ENCODE data around the gene FLNB.
"Not testable (repeated sequence)": the region's sequence is repeated elsewhere in the genome, so short reads cannot be mapped to it uniquely, and the experiment has no call there.

Gene FLNB

DNA sequence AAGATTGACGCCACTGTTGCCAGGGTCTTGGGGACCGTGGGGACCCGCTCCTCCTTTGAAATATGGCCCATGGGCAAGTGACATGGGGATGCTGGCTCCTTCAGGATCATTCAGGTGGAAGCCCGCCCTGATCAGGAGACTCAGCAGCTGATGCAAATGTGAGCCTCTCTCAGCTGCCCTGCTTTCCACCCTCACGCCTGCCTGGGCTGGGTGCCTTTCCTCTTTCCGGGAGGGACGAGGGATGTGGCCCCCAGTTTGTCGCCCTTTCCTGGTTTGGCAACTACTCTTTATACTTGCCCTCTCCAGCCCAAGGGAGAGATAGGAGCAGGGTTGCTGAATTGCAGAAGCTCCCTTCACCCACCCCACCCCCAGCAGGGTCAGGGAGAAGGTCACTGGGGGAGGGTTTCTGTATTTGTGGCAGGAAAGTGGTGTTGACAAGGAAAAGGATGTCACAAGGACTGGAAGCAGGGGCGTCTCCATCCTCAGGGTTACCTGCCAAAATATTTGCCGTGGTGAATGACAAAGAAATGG lies 180.8 kb downstream of the FLNB start:
- no peak for DNase-seq

DNA sequence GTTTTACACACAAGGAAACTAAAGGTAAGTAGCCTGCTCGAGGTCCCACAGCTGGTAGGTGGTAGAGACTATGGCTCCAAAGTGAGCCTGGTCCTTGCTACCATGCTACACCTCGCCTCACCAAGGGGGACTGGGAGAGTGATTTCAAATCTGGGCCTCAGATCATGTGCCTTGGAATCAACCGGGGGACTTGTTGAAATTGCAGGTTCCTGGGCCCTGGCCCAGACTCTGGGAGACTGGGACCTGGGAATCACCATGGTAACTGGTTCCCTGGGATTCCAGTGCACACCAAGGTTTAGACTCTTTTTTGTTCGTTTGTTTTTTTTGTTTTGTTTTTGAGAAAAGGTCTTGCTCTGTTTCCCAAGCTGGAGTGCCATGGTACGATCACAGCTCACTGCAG lies 181.5 kb downstream of the FLNB start:
- DNase-seq, result no peak

DNA sequence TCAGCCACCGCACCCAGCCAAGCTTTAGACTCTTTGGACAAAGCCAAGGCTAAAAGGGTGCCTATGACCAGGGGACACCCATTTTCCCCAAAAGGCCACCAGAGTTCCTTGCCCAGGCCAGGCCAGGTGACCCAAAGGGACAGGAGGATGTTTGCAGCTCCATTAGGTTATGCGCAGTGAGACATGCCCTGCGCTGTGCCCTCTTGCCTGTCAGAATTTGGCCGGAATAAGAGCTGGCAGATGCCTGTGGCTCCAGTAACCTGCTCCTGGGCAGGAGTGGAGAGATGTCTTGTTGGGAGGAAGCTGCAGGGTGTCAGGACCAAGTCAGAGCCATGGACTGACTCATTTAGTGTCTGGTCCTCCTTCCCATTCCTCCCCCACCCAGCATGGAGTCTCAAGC lies 182.1 kb downstream of the FLNB start:
- DNase-seq, result no peak

DNA sequence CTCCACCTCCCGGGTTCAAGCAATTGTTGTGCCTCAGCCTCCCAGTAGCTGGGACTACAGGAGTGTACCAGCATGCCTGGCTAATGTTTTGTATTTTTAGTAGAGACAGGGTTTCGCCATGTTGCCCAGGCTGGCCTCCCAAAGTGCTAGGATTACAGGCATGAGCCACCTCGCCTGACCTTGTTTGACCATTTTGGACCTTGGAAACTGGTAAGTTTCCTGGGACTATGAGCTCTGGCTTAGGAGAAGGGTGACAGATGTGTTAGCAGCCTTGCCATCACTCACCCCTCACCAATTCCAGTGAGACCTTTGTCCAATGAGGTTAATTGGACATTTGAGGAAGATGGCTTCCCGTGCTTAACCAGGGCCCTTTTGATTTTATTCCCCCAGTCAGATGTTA lies 182.7 kb downstream of the FLNB start:
- no peak for DNase-seq

DNA sequence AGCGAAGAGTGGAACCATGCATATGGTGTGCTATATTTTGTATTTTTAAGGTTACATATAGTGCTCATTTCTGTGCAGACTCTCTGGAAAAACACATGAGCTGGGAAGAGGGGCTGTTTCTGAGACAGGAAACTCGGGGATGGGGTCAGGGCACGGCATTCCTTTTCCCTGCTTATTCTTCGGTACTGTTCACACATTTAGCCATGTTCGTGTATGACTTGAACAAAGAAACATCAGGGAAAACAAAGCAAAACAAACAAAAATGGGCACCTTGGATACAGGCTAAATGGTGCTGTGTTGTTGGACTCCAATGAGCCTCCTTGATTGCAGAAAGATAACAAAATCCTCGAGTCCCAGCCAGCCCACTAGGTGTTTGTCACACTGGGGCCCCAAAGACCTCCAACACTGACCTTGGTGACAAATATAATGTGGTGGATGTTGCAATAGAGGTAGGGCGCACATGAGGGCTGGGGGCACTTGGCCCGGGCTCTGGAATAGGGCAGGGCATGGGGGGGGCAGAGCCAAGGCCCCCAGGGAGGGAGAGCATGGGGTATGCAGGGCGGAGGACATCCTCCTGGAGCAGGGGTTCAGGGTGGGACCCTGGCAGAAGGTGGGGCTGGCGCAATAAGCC lies 183.3 kb downstream of the FLNB start:
- no peak for DNase-seq

DNA sequence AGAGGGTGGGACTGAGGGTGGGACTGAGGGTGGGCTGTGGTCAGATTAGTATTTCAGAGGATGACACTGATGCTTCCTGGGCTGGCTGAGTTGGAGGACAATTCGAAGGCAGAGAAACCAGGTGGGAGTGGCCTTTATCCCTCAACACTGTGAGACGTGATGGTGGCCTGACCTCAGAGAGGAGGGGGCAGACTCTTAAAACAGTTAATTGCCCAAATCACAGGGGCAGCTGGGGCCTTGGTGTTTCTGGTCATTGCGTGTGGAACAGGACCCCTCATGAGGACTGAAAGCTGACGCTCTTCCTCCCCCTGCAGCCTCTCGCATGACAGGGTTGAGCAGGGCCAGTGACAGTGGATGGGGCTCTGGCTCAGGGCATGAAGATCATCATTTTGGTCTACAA lies 183.8 kb downstream of the FLNB start:
- no peak for DNase-seq

DNA sequence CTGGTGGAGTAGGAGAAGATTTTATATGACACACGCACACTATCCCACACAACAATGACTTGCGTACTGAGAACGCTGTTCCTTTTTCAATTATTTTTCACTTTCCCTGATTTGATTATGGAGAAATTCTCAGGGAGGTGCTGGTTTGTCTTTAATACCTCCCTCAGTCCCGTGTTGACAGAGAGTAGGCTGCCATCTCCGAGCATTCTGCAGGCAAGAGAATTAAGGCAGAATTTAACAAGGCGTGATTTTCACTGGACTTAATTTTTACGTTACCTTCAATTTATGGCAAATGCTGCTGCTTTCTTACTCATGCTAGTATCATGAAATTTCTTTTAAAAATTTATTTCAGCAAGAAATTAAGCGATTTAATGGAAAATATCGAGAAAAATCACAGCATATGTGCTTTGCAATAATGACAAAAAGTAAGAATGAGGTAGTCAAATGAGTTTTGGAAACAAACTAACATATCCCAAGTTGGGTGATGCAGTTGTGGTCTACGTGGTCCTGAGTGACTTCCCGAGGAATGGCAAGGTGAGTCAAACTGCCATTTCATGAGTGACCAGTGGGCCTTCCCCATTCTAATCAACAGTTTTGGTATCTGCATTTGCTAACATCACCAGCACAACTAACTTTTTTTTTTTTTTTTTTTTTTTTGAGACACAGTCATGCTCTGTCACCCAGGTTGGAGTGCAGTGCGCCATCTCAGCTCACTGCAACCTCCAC lies 185.6 kb downstream of the FLNB start:
- no peak for DNase-seq

DNA sequence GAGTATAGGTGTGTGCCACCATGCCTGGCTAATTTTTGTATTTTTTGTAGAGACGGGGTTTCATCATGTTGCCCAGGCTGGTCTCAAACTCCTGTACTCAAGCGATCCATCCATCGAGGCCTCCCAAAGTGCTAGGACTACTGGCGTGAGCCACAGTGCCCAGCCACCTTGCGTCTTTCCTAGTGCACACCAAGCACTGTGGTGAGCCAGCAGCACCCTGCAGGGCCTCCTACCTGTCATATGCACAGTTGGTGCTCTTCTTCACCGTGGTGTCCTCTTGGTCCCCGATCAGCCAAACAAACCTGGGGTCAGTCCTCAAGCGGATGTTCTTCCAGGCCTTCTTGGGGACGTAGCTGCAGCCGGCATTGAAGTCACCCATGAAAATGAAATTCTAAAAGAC lies 189.4 kb downstream of the FLNB start:
- no peak for DNase-seq

DNA sequence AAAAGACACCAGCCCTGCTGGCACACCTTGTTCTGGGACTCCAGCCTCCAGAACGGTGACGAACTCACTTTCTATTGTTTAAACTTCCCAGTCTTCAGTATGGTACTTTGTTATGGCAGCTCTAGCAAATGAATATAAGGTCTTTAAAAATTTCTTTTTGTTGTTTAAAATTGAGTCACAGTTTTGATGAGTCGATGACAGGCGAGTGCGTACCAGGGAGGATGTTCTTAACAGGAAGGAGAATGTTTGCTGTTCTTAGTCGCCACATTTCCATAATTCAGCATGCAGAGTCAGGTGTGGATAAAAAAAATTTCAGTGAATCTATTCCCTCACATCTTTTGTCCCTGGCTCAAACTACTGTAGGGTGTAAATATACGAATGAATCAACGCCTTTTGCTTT lies 190.1 kb downstream of the FLNB start:
- no peak for DNase-seq

DNA sequence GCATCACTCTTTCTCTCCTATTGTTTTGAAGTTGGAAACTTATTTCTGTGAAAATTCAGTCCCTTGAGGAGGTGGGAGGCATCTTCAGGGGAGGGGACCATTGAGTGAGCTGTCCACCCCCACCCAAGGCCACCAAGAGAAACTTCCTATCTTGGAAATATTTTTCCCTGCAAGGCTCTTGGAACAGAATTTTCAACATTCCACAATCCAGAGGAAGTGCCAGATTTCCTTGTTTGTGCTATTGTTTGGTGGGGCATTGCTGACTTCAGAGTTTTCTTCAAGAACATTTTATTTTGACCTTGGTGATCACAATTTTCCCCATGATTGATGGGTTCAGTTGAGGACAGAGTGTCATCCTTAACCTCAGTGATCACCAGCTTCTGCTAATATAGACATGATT lies 190.6 kb downstream of the FLNB start:
- DNase-seq, result no peak

DNA sequence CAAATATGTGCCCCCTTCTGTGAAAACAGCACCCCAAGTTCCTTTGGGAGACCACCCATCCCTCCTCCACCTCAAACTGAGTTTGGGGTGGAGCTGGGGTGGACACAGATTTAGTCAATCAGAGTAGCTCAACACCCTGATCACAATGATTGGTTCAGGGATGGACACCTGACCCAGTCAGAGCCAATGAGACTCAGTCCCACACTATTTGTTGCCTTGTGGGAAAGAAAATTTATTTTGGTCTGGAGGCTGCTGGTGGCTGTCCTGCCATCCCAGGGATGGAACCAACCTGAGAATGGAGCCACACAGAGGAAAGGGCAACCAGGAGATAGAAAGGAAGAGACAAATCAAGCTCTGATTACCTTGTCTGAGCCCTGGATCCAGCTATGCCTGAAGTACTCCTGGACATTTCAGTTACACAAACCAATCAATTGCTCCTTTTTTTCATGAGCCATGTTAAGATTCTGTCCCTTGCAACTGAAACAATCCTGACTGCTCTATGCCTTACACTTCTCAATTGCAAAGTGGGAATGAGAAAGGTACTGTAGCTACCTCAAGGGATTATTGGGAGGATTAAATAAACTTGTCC lies 192.0 kb downstream of the FLNB start:
- DNase-seq, result no peak

DNA sequence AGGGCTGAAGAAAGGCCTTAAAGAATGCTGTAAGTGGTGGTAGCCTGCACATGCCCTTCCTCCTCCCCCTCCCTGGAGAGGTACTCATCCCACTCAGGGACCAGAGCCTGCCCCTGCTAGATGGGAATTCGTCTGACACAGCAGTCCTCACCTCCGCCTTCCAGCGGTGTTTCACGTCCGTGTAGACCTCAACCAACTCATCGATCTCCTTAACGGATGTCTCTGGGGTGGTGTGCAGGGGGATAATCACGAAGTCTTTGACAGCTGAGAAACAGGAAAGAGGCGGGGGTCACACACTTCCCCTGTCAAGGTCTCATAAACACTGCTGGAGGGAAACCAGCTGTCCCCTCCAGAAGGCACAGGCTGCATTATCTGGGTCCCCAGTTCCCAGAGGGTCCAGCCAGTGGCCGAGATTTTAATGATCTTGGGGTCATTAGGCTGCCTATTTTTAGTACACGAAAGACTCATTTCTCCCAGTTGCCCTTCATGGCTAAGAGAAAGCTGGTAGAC lies 192.7 kb downstream of the FLNB start:
- DNase-seq, result no peak

DNA sequence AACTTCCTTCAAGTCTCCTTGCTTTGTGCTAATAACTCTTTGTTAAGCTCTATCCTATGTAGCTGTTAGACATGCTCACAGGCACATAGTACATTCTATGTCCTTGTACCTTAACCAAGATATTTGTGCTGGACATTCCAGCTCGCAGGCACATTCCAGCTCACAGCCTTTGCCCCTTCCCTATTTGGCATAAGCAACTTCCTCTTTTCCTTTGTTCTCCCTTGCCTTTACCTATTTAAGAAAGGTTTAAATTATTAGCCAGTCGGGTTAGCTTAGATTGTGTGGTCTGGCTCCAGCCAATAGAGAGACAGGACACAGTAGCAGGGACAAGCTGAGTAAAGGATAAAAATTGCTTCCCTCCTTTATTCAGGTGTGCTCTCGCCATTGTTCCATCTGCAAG lies 193.2 kb downstream of the FLNB start:
- not testable (repeated sequence) for DNase-seq

DNA sequence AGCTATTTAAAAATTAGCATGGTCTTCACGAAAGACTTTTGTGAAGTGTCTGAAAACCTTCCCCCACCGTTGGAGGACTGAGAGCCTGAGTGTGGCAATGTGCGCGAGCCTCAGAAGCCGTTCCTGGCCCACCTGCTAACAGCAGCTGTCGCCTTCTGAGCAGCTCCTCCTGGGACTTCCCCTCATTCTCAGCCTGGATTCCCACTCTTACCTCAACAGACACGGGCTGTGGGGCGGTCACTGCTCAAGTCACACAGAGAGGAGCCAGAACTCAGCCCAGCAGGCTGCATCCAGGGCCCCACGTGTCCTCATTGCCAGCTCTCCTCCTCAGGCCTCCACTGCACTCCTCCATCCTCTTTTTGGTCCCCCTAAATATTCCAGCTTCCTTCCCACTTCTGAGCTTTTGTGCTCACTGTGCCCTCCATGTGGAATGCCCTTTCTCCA lies 194.7 kb downstream of the FLNB start:
- DNase-seq, result no peak

DNA sequence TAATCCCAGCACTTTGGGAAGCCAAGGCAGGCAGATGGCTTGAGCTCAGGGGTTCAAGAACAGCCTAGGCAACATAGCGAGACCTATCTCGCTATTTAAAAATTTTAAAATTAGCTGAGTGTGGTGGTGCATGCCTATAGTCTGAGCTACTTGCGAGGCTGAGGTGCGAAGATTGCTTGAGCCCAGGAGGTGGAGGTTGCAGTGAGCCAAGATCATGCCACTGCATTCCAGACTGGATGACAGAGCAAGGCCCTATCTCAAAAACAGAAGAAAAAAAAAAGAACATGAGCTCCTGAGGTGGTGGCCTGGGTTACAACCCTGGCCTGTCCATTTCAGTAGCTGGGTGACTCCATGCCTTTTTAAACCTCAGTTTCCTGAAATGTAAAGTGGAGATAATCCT lies 195.3 kb downstream of the FLNB start:
- DNase-seq, result no peak

DNA sequence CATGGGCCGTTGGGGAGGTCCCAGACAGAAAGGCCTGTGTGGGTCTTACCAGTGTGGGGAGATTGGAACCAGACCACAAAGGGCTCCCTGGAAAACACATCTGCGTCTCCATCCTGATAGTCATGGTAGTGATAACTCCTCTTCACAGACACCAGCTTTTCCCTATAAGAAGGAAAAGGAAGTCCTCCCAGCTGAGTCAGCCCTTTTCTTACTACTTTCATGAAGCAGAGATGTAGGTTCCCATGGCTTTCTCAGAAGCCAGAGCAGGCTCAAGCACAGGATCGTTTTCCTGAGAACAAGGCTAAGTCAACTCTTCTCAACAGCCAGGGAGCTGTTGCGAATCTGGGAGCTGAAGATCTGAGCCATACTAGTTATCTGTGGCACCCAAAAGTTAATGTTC lies 196.5 kb downstream of the FLNB start:
- DNase-seq, result no peak

DNA sequence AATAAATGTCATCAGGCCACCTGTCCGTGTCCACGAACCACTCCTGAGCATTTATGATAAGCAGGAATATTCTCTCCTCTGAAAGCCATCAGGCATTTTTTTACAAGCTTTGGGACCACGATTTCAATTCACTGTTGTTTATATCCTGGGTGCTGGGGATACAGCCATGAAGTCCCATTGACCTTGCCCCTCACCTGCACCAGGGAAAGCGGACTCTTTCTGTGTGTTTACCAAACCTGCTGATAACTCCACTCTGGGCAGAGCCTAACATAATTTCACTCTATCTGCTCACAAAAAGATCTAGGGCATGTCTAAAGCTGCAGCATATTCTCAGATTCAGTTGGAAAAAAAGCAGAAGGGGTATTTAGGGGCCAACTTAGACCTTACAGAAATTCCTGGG lies 197.8 kb downstream of the FLNB start:
- DNase-seq, result no peak

DNA sequence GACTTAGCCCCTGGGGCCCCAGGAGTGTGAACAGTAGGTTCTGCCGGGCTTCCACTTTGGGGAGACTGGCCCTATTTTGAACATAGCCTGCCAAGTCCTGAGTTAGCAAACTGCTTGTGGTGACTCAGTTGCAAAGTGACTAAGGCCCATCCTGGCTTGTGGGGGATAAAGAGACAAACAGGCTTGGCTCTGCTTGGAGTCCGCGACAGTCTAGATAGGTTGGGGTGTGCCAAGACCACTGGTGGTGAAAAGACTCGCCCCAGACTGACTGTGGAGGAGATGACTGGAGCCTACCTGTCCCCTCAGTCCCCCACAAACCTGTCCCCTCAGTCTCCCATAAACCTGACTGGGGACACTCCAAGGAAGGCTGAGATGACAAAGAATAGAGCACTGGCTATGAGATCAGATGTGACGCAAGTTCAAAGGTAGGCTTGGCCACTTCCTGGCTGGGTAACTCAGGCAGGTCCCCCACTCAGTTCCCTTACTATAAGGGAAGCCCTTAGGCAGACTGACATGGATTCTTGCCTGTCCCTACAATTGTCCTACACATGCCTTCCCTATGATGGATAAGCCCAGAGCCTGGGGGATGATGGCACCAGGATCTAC lies 198.3 kb downstream of the FLNB start:
- DNase-seq, result no peak

DNA sequence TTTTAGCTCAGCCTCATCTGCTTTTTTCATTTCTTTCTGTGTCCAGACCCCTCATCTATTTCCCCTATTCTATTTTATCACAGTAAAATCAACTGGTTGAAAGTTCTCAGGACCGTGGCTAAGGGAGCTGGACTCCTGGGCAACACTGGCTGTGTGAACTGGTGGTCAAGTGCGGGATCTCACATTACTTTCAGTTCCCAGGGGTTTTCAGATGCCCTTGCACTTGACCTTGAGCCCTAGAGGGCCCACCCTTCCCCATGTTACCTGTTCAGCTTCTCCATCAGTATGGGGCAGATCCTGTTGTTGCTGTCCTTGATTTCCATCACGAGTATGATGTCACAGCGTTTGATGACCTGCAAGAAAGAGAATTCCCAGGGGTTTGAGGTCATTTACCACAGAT lies 199.7 kb downstream of the FLNB start:
- no peak for DNase-seq

DNA sequence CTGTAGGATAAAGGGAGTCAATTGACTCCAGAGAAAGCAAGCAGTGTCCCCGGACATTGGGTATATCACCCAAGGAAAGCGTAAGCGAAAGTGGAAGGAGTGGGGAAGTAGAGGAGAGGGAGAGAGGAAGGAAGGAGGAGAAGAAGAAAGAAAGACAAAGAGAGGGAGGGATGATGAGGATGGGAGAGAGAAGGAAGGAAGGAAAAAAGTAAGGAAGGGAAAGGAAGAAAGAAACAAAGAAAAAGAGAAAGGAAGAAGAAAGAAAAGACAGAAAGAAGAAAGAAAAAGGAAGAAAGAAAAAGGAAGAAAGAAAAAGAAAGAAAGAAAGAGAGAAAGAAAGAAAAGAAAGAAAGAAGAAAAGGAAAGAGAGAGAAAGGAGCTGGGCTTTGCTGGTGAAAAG lies 201.7 kb downstream of the FLNB start:
- DNase-seq, result no peak

DNA sequence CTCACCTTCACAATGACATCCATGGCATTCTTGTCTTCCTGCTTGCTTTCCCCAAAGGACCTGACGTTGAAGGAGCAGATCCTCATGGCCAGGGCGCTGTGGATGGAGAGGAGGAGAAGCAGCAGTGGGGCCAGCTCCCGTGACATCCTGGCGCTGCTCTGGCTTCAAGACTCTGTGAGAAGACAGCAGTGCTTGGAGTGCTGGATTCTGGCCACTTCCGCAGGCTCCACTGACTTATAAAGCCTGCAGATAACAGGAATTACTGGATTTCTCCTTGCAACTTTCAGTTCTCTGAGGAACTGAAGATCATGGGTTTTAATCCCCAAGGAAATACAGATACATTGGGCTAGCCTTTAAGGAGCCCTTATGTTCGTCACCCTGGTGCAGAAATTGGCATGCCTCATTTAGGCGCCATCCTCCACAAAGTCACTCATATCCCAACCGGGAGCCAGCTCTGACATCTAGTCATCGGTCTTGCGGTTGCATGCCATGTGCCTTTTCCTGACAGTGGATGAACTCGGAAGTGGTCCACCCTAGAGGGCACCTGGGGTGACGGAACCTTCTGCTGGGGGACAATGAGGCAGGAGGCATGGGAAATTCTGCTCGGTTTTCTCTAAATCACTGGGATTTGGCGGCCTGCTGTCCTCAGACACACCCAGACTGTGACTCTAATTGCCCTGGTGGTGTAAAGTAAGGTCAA lies 202.7 kb downstream of the FLNB start, which contains the start of gene DNASE1L3:
DNASE1L3 (minus strand) TSS at position 212 of the 700 bp plus-strand sequence; CDS start at position 146, 66 bp downstream.
- no peak for DNase-seq

DNA sequence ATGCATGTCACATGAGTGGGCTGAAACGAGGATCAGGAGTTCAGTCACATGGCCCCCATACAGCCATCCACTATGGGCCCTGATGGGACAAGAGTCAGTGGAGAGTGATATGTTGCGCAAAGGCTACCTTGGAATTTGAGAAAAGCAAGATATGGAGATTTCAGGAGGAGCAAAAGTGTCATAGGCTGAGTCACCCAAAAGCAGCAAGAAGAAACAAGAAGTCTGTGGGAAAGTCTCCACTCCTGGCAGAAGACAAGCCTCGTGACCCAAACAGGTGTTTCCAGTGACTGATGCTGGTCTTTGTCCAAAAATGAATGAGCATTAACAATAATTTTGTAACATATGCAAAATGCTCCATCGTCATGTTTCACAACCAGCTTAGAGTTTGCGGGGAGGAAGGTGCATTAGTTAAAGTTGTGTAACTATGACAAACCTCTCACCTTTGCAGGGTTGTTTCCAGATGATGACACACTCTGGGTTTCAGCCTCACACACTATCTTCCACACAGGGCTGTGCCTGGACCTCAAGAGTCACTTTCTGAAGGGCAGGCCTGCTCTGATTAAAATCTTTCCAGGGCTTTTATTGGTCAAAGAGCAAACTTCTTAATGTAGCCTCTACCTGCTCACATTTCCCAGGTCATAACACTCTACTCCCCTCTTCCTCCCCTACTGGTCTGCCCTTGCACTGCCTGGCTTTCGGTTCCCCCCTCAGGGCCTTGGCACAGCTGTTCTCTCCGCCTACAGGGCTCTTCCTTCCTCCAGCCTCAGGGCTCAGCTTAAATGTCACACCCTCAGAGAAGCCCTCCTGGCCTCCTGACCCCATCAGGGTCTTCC lies 206.5 kb downstream of the FLNB start:
- no peak for DNase-seq

Data from KG1 (cell line).